Natural killer cell treated with Interleukin-12 subunit alpha and Interleukin-12 subunit beta and Interleukin-15 and Interleukin-18, amount 100 ng/mL, for 72 hours (primary cell): ENCODE measurements around the gene LRRC42. TPM values are rescaled to one million over a fixed set of nuclear protein-coding genes. Genes with fewer than 3 reads are reported as not detected.

Experiments
- ATAC-seq, 2 donors: fragments of 150-1000 bp; cut with Tn5 transposase in 1 of 2; sonication (Bioruptor Pico), chemical (Tn5 transposase) in 1 of 2; 2 replicates each; pipeline ENCODE4 v1.10.0; 2021
- DNase-seq: peaks from one replicate; pipeline ENCODE4 v3.0.0; 2022; ENCODE audit warnings: low spot score
- H3K27ac Mint-ChIP-seq, 2 donors: 1 replicate in 1 of 2; 2 replicates in 1 of 2; pipeline ENCODE4 v1.8.0; 2022; ENCODE audit warnings: mixed read lengths in 2 of 2, mild to moderate bottlenecking in 1 of 2, moderate library complexity in 1 of 2
- H3K27me3 Mint-ChIP-seq, 2 donors: 1 replicate in 1 of 2; 2 replicates in 1 of 2; pipeline ENCODE4 v1.8.0; 2022; ENCODE audit warnings: mixed read lengths in 2 of 2
- H3K36me3 Mint-ChIP-seq: one replicate; pipeline ENCODE4 v1.8.0; 2022; ENCODE audit warnings: mixed read lengths
- H3K4me1 Mint-ChIP-seq, 2 donors: 1 replicate in 1 of 2; 2 replicates in 1 of 2; pipeline ENCODE4 v1.8.0; 2022; ENCODE audit warnings: low read depth in 2 of 2, mixed read lengths in 2 of 2, mild to moderate bottlenecking in 1 of 2
- H3K4me3 Mint-ChIP-seq: one replicate; pipeline ENCODE4 v1.8.0; 2022; ENCODE audit warnings: mixed read lengths
- H3K9me3 Mint-ChIP-seq: 2 replicates; pipeline ENCODE4 v1.8.0; 2022; ENCODE audit warnings: mixed read lengths
- total RNA-seq, 2 donors: library from RNA; stranded (reverse); gene quantifications; one replicate each; pipeline ENCODE4 v1.2.3, GENCODE V29; 2022

Gene LRRC42
- 10 to 100 TPM; 19.2 to 21.8 TPM for total RNA-seq

- Mint-ChIP-seq H3K27me3 (no peaks in the 10 kb centered on the region), H3K4me1 (peaks cover 50 to 60% of the 10 kb centered on the region in 2 donors), H3K9me3 (no peaks in the 10 kb centered on the region), H3K36me3 (peaks cover 6% of the 10 kb centered on the region), H3K27ac (peak within 1 kb of the TSS; percentile 92 to 99), H3K4me3 (peak within 1 kb of the TSS; percentile 93)
- ATAC-seq, result peak; percentile 79 to 84
- DNase-seq, result no peak
Measured at GRCh38 chr1:53946252-53947171, at the start of gene LRRC42. Gene LRRC42 (plus strand): TSS chr1:53946350. CDS start chr1:53952000, 5,650 bp downstream.

GRCh38 chr1:53896635-53897229 lies 49.4 kb upstream of the LRRC42 start:
- peaks cover 7 to 28% of the 10 kb centered on the region in 2 donors for H3K4me1 Mint-ChIP-seq
- no peak overlapping the region for H3K27ac Mint-ChIP-seq
- ATAC-seq (no peak), DNase-seq (no peak)
- H3K27me3 Mint-ChIP-seq, result peaks cover 7 to 15% of the 10 kb centered on the region in 2 donors
- H3K36me3 Mint-ChIP-seq, result no peaks in the 10 kb centered on the region
- H3K4me3 Mint-ChIP-seq, result no peak overlapping the region
- H3K9me3 Mint-ChIP-seq, result no peaks in the 10 kb centered on the region

GRCh38 chr1:53899206-53899628 lies 46.9 kb upstream of the LRRC42 start:
- Mint-ChIP-seq H3K4me1 (peaks cover 13 to 21% of the 10 kb centered on the region in 2 donors), H3K27ac (no peak overlapping the region), H3K9me3 (no peaks in the 10 kb centered on the region), H3K36me3 (no peaks in the 10 kb centered on the region), H3K27me3 (peaks cover 7 to 10% of the 10 kb centered on the region in 2 donors), H3K4me3 (no peak overlapping the region)
- no peak for ATAC-seq
- no peak for DNase-seq

GRCh38 chr1:53899708-53900107 lies 46.4 kb upstream of the LRRC42 start:
- ATAC-seq (no peak), DNase-seq (no peak)
- peaks cover 13 to 18% of the 10 kb centered on the region in 2 donors for H3K4me1 Mint-ChIP-seq
- no peaks in the 10 kb centered on the region for H3K36me3 Mint-ChIP-seq
- H3K27ac Mint-ChIP-seq, result no peak overlapping the region
- peaks cover 7 to 8% of the 10 kb centered on the region in 2 donors for H3K27me3 Mint-ChIP-seq
- H3K4me3 Mint-ChIP-seq, result no peak overlapping the region
- H3K9me3 Mint-ChIP-seq, result no peaks in the 10 kb centered on the region

GRCh38 chr1:53902235-53903138 lies 43.7 kb upstream of the LRRC42 start:
- Mint-ChIP-seq H3K9me3 (no peaks in the 10 kb centered on the region), H3K4me1 (peaks cover 10 to 13% of the 10 kb centered on the region in 2 donors), H3K27ac (peak overlapping the region in 1 of 2 donors; percentile 32), H3K4me3 (no peak overlapping the region), H3K27me3 (no peaks in the 10 kb centered on the region), H3K36me3 (no peaks in the 10 kb centered on the region)
- DNase-seq, result no peak
- ATAC-seq, result no peak

GRCh38 chr1:53905509-53905908 lies 40.6 kb upstream of the LRRC42 start:
- peaks cover 10 to 13% of the 10 kb centered on the region in 2 donors for H3K4me1 Mint-ChIP-seq
- H3K36me3 Mint-ChIP-seq, result no peaks in the 10 kb centered on the region
- no peak overlapping the region for H3K4me3 Mint-ChIP-seq
- no peak overlapping the region for H3K27ac Mint-ChIP-seq
- no peak for DNase-seq
- ATAC-seq, result no peak
- H3K9me3 Mint-ChIP-seq, result no peaks in the 10 kb centered on the region
- H3K27me3 Mint-ChIP-seq, result no peaks in the 10 kb centered on the region

GRCh38 chr1:53906121-53906520 lies 40.0 kb upstream of the LRRC42 start:
- H3K4me3 Mint-ChIP-seq, result no peak overlapping the region
- ATAC-seq (no peak), DNase-seq (no peak)
- H3K9me3 Mint-ChIP-seq, result no peaks in the 10 kb centered on the region
- no peaks in the 10 kb centered on the region for H3K36me3 Mint-ChIP-seq
- H3K27me3 Mint-ChIP-seq, result no peaks in the 10 kb centered on the region
- no peak overlapping the region for H3K27ac Mint-ChIP-seq
- H3K4me1 Mint-ChIP-seq, result peaks cover 7 to 12% of the 10 kb centered on the region in 2 donors

GRCh38 chr1:53909946-53910345 lies 36.2 kb upstream of the LRRC42 start:
- H3K36me3 Mint-ChIP-seq, result no peaks in the 10 kb centered on the region
- H3K4me3 Mint-ChIP-seq, result no peak overlapping the region
- H3K4me1 Mint-ChIP-seq, result no peaks in the 10 kb centered on the region
- H3K27ac Mint-ChIP-seq, result no peak overlapping the region
- H3K9me3 Mint-ChIP-seq, result no peaks in the 10 kb centered on the region
- ATAC-seq (no peak), DNase-seq (no peak)
- H3K27me3 Mint-ChIP-seq, result no peaks in the 10 kb centered on the region

GRCh38 chr1:53911442-53911841 lies 34.7 kb upstream of the LRRC42 start:
- H3K36me3 Mint-ChIP-seq, result no peaks in the 10 kb centered on the region
- H3K9me3 Mint-ChIP-seq, result no peaks in the 10 kb centered on the region
- DNase-seq (no peak), ATAC-seq (no peak)
- H3K4me3 Mint-ChIP-seq, result no peak overlapping the region
- H3K4me1 Mint-ChIP-seq, result no peaks in the 10 kb centered on the region
- no peaks in the 10 kb centered on the region for H3K27me3 Mint-ChIP-seq
- H3K27ac Mint-ChIP-seq, result no peak overlapping the region

GRCh38 chr1:53913352-53914033 lies 32.7 kb upstream of the LRRC42 start:
- no peak for ATAC-seq

GRCh38 chr1:53918343-53918742 lies 27.8 kb upstream of the LRRC42 start:
- H3K4me3 Mint-ChIP-seq, result no peak overlapping the region
- no peak for DNase-seq
- ATAC-seq, result no peak
- no peaks in the 10 kb centered on the region for H3K27me3 Mint-ChIP-seq
- no peak overlapping the region for H3K27ac Mint-ChIP-seq
- no peaks in the 10 kb centered on the region for H3K9me3 Mint-ChIP-seq
- H3K4me1 Mint-ChIP-seq, result peaks cover 5 to 11% of the 10 kb centered on the region in 2 donors
- no peaks in the 10 kb centered on the region for H3K36me3 Mint-ChIP-seq

More at GRCh38 chr1:53913352-53914033, 32.7 kb upstream of the LRRC42 start:
- Mint-ChIP-seq H3K4me3 (no peak overlapping the region), H3K27ac (no peak overlapping the region), H3K9me3 (no peaks in the 10 kb centered on the region), H3K4me1 (no peaks in the 10 kb centered on the region), H3K36me3 (no peaks in the 10 kb centered on the region), H3K27me3 (no peaks in the 10 kb centered on the region)
- DNase-seq, result no peak

- Mint-ChIP-seq H3K36me3 (no peaks in the 10 kb centered on the region), H3K4me3 (no peak overlapping the region), H3K27ac (peak overlapping the region; percentile 30 to 81), H3K9me3 (no peaks in the 10 kb centered on the region), H3K4me1 (peaks cover 5 to 11% of the 10 kb centered on the region in 2 donors), H3K27me3 (no peaks in the 10 kb centered on the region)
- DNase-seq (no peak), ATAC-seq (no peak)
Measured at GRCh38 chr1:53919675-53920066, 26.5 kb upstream of the LRRC42 start.

GRCh38 chr1:53927376-53927881 lies 18.7 kb upstream of the LRRC42 start:
- Mint-ChIP-seq H3K27me3 (no peaks in the 10 kb centered on the region), H3K9me3 (no peaks in the 10 kb centered on the region), H3K36me3 (peaks cover 23% of the 10 kb centered on the region), H3K27ac (peak overlapping the region in 1 of 2 donors; percentile 51), H3K4me1 (peaks cover 10% of the 10 kb centered on the region in 2 donors), H3K4me3 (no peak overlapping the region)
- no peak for DNase-seq
- ATAC-seq, result no peak
